H9 (cell line): ENCODE measurements around the gene NFRKB. TPM values are rescaled to one million over a fixed set of nuclear protein-coding genes. Genes with fewer than 3 reads are reported as not detected.

ENCODE experiments used
- DNase-seq: peaks from one replicate; pipeline ENCODE4 v3.0.0-alpha.2; 2017
- H2AFZ ChIP-seq: one replicate; pipeline ENCODE4 v1.6.1; 2013; ENCODE audit warnings: mild to moderate bottlenecking, low read length, control low read depth, moderate library complexity
- H2AK5ac ChIP-seq: 2 replicates; pipeline ENCODE4 v1.6.1; 2013; ENCODE audit warnings: low read length, control low read depth, mixed read lengths; ENCODE audit not compliant: insufficient read length
- H2BK120ac ChIP-seq: one replicate; pipeline ENCODE4 v1.6.1; 2013; ENCODE audit warnings: low read depth, mild to moderate bottlenecking, low read length, control low read depth, inconsistent platforms; ENCODE audit not compliant: poor library complexity, severe bottlenecking
- H2BK12ac ChIP-seq: 2 replicates; pipeline ENCODE4 v1.6.1; 2013; ENCODE audit warnings: low read length, control low read depth, mixed read lengths, low read depth; ENCODE audit not compliant: insufficient read length
- H2BK15ac ChIP-seq: 2 replicates; pipeline ENCODE4 v1.6.1; 2013; ENCODE audit warnings: low read depth, low read length, control low read depth
- H2BK20ac ChIP-seq: one replicate; pipeline ENCODE4 v1.6.1; 2013; ENCODE audit warnings: low read depth, mild to moderate bottlenecking, low read length, control low read depth, inconsistent platforms; ENCODE audit not compliant: poor library complexity, severe bottlenecking
- H2BK5ac ChIP-seq: 2 replicates; pipeline ENCODE4 v1.6.1; 2013; ENCODE audit warnings: low read length, control low read depth, mixed read lengths; ENCODE audit not compliant: insufficient read length
- H3K14ac ChIP-seq: 2 replicates; pipeline ENCODE4 v1.6.1; 2013; ENCODE audit warnings: low read length, control low read depth; ENCODE audit not compliant: insufficient read depth
- H3K18ac ChIP-seq: 2 replicates; pipeline ENCODE4 v1.6.1; 2013; ENCODE audit warnings: low read depth, mild to moderate bottlenecking, mixed read lengths, low read length, control low read depth; ENCODE audit not compliant: insufficient read length
- H3K23ac ChIP-seq: 2 replicates; pipeline ENCODE4 v1.6.1; 2013; ENCODE audit warnings: low read length, control low read depth, mixed read lengths, low read depth; ENCODE audit not compliant: insufficient read length
- H3K23me2 ChIP-seq: 2 replicates; pipeline ENCODE4 v1.6.1; 2013; ENCODE audit warnings: low read depth, mild to moderate bottlenecking, mixed read lengths, low read length, control low read depth; ENCODE audit not compliant: insufficient read length, poor library complexity, severe bottlenecking
- H3K27ac ChIP-seq: 2 replicates; pipeline ENCODE4 v1.5.1; 2013; ENCODE audit warnings: low read length, control low read depth, mixed read lengths, low read depth; ENCODE audit not compliant: insufficient read length
- H3K27me3 ChIP-seq: 2 replicates; pipeline ENCODE4 v1.6.1; 2013; ENCODE audit warnings: low read length, control low read depth, inconsistent platforms; ENCODE audit not compliant: insufficient read depth
- H3K4ac ChIP-seq: 2 replicates; pipeline ENCODE4 v1.6.1; 2013; ENCODE audit warnings: low read depth, mild to moderate bottlenecking, control low read depth, inconsistent platforms, low read length, moderate library complexity
- H3K4me1 ChIP-seq: 2 replicates; pipeline ENCODE4 v1.6.1; 2013; ENCODE audit warnings: low read length, control low read depth, inconsistent platforms; ENCODE audit not compliant: insufficient read depth
- H3K4me2 ChIP-seq: 2 replicates; pipeline ENCODE4 v1.6.1; 2013; ENCODE audit warnings: low read length, control low read depth, mixed read lengths; ENCODE audit not compliant: insufficient read length, insufficient read depth
- H3K56ac ChIP-seq: 2 replicates; pipeline ENCODE4 v1.6.1; 2013; ENCODE audit warnings: low read depth, mild to moderate bottlenecking, mixed read lengths, low read length, control low read depth; ENCODE audit not compliant: insufficient read length
- H3K79me1 ChIP-seq: 2 replicates; pipeline ENCODE4 v1.6.1; 2013; ENCODE audit warnings: low read depth, mild to moderate bottlenecking, moderate library complexity, low read length, control low read depth, inconsistent platforms; ENCODE audit not compliant: insufficient read depth, poor library complexity, severe bottlenecking
- H3K79me2 ChIP-seq: 2 replicates; pipeline ENCODE4 v1.6.1; 2013; ENCODE audit warnings: low read length, control low read depth, inconsistent platforms; ENCODE audit not compliant: insufficient read depth
- H3K9ac ChIP-seq: 2 replicates; pipeline ENCODE4 v1.6.1; 2013; ENCODE audit warnings: low read length, control low read depth, mixed read lengths; ENCODE audit not compliant: insufficient read length; ENCODE audit errors: extremely low read depth
- H3K9me3 ChIP-seq: one replicate; pipeline ENCODE4 v1.6.1; 2013; ENCODE audit warnings: low read depth, low read length, inconsistent platforms; ENCODE audit not compliant: control insufficient read depth
- H3T11ph ChIP-seq: one replicate; pipeline ENCODE4 v1.6.1; 2013; ENCODE audit warnings: mild to moderate bottlenecking, low read length, control low read depth, inconsistent platforms
- H4K20me1 ChIP-seq: one replicate; pipeline ENCODE4 v1.6.1; 2013; ENCODE audit not compliant: control insufficient read depth, insufficient read length, insufficient read depth
- H4K5ac ChIP-seq: 2 replicates; pipeline ENCODE4 v1.6.1; 2013; ENCODE audit warnings: low read depth, mild to moderate bottlenecking, mixed read lengths, low read length, control low read depth; ENCODE audit not compliant: insufficient read length
- H4K8ac ChIP-seq: replicated peaks from 2 replicates; pipeline ENCODE4 v1.6.1; 2013; ENCODE audit warnings: low read length, control low read depth, mixed read lengths, low read depth; ENCODE audit not compliant: insufficient read length
- H4K91ac ChIP-seq: 2 replicates; pipeline ENCODE4 v1.6.1; 2013; ENCODE audit warnings: low read depth, mild to moderate bottlenecking, moderate library complexity, mixed read lengths, low read length, control low read depth; ENCODE audit not compliant: insufficient read length
- H3K27ac Mint-ChIP-seq, 3 experiments: 2 replicates in 2 of 3; 3 replicates in 1 of 3; pipeline ENCODE4 v1.8.0; 2020 to 2021; ENCODE audit warnings: mixed read lengths in 3 of 3, mild to moderate bottlenecking in 1 of 3, moderate library complexity in 1 of 3
- H3K27me3 Mint-ChIP-seq: 2 replicates; pipeline ENCODE4 v1.8.0; 2021; ENCODE audit warnings: low read depth, mild to moderate bottlenecking, moderate library complexity, mixed read lengths
- H3K36me3 Mint-ChIP-seq, 3 experiments: 2 replicates in 2 of 3; 3 replicates in 1 of 3; pipeline ENCODE4 v1.8.0; 2020 to 2021; ENCODE audit warnings: low read depth in 3 of 3, mixed read lengths in 3 of 3; ENCODE audit not compliant: insufficient read depth in 1 of 3
- H3K4me1 Mint-ChIP-seq, 2 experiments: 2 replicates each; pipeline ENCODE4 v1.8.0; 2020; ENCODE audit warnings: mixed read lengths in 2 of 2
- H3K4me3 Mint-ChIP-seq, 2 experiments: 2 replicates in 1 of 2; 3 replicates in 1 of 2; pipeline ENCODE4 v1.8.0; 2020 to 2021; ENCODE audit warnings: mild to moderate bottlenecking in 2 of 2, mixed read lengths in 2 of 2, moderate library complexity in 1 of 2
- H3K9me3 Mint-ChIP-seq, 2 experiments: 2 replicates in 1 of 2; 3 replicates in 1 of 2; pipeline ENCODE4 v1.8.0; 2020; ENCODE audit warnings: mild to moderate bottlenecking in 2 of 2, mixed read lengths in 2 of 2, moderate library complexity in 1 of 2
- CTCF ChIP-seq: fragments of 200-600 bp; sonication (generic); conservative IDR thresholded peaks from 3 replicates; pipeline ENCODE4 v1.8.0; 2021; ENCODE audit warnings: antibody characterized with exemption, mild to moderate bottlenecking
- WGBS: extraction: QIAGEN DNeasy Blood & Tissue Kit; methylation state at CpG from one replicate; pipeline ENCODE4 v1.1.7; 2013; ENCODE audit warnings: missing lambda C conversion rate, low lambda C conversion rate, mixed read lengths; ENCODE audit not compliant: insufficient read length; ENCODE audit errors: extremely low coverage; 5-methylcytosine and 5-hydroxymethylcytosine counted together
- total RNA-seq: library from RNA; stranded (reverse); gene quantifications from 2 replicates; pipeline ENCODE4 v1.2.1, GENCODE V29; 2021

NFRKB gene
- total RNA-seq, 1 experiment from 2014 or later, result 41.0 TPM

GRCh38 chr11:129854232-129854805, 41.1 kb downstream of the NFRKB start:
- H3K23ac ChIP-seq, result no peak overlapping the region
- no peaks in the 10 kb centered on the region for H3K79me2 ChIP-seq
- no peak overlapping the region for H3T11ph ChIP-seq
- H3K4me3 Mint-ChIP-seq, result no peak overlapping the region
- H3K9me3 Mint-ChIP-seq, result no peaks in the 10 kb centered on the region
- H2AFZ ChIP-seq, result no peak overlapping the region
- no peaks in the 10 kb centered on the region; the same call in 1 of the 2 replicates for H3K27me3 Mint-ChIP-seq
- H3K9ac ChIP-seq, result no peak overlapping the region
- H3K27me3 ChIP-seq, result no peaks in the 10 kb centered on the region
- no peak overlapping the region for H3K56ac ChIP-seq
- no peak overlapping the region for H2BK120ac ChIP-seq
- DNase-seq, result no peak
- H3K4ac ChIP-seq, result no peak overlapping the region
- no peaks in the 10 kb centered on the region for H3K23me2 ChIP-seq
- H3K4me1 Mint-ChIP-seq, result peaks cover 0 to 2% of the 10 kb centered on the region in 2 experiments; a peak in 1 of 4 replicates
- no CpG with 5 or more reads among the region's 7 CpGs for WGBS
- H3K27ac Mint-ChIP-seq, result peak overlapping the region in 1 of 3 experiments; percentile 69; a peak in 1 of 7 replicates
- H3K79me1 ChIP-seq, result no peaks in the 10 kb centered on the region
- H4K20me1 ChIP-seq, result no peaks in the 10 kb centered on the region
- H4K8ac ChIP-seq, result no peak overlapping the region
- H3K4me1 ChIP-seq, result no peaks in the 10 kb centered on the region
- no peak overlapping the region for H3K18ac ChIP-seq
- H2BK12ac ChIP-seq, result no peak overlapping the region
- no peak overlapping the region for H3K4me2 ChIP-seq
- no peak overlapping the region for H4K91ac ChIP-seq
- H3K36me3 Mint-ChIP-seq, result peaks cover 0 to 3% (median 0%) of the 10 kb centered on the region in 3 experiments; a peak in 1 of 7 replicates
- no peak overlapping the region for H2AK5ac ChIP-seq
- H2BK5ac ChIP-seq, result no peak overlapping the region
- H2BK20ac ChIP-seq, result no peak overlapping the region
- no peak overlapping the region for H3K27ac ChIP-seq
- H4K5ac ChIP-seq, result no peak overlapping the region
- H2BK15ac ChIP-seq, result no peak overlapping the region
- H3K14ac ChIP-seq, result no peak overlapping the region
- TF ChIP-seq CTCF, result no peak
- no peaks in the 10 kb centered on the region for H3K9me3 ChIP-seq
